ENCODE measurements around the gene PFDN4.

- TF ChIP-seq POLR2A (IDR thresholded peaks at IDR 0.05) (no peak), POLR2AphosphoS5 (IDR thresholded peaks at IDR 0.05) (no peak)
Measured at GRCh38 chr20:54170963-54171362, 36.9 kb upstream of the PFDN4 start.

Measured in transverse colon (tissue), 3 donors.